Measurements from ENCODE around the gene EIF3CL.
"Not testable (repeated sequence)": the region's sequence is repeated elsewhere in the genome, so short reads cannot be mapped to it uniquely, and the experiment has no call there.

- not testable (repeated sequence) for TF ChIP-seq CTCF (IDR thresholded peaks at IDR 0.05; ENCODE audit: control extremely low read depth in 1 of 3, insufficient read depth in 1 of 3, low read depth in 1 of 3, low read length in 3 of 3); ZNF274 (IDR thresholded peaks at IDR 0.05; ENCODE audit: borderline replicate concordance, extremely low read depth, low read length); CHD1 (IDR thresholded peaks at IDR 0.05; ENCODE audit: low read depth, low read length); JUND (IDR thresholded peaks at IDR 0.05; ENCODE audit: low read length); POLR2A (IDR thresholded peaks at IDR 0.05; ENCODE audit: control extremely low read depth in 1 of 2, low read depth in 2 of 2, low read length in 2 of 2); EZH2 (IDR thresholded peaks at IDR 0.05; ENCODE audit: low read depth, low read length, severe bottlenecking); RBBP5 (IDR thresholded peaks at IDR 0.05; ENCODE audit: borderline replicate concordance, low read depth, low read length); KDM4A (IDR thresholded peaks at IDR 0.05; ENCODE audit: low read depth, low read length, severe bottlenecking)
Measured at GRCh38 chr16:28374281-28374680, 29.4 kb downstream of the EIF3CL start.
